Fibroblast of peridontal ligament (primary cell): ENCODE measurements around the gene INCA1.

ENCODE experiments used
- DNase-seq: peaks from one replicate; pipeline ENCODE4 v3.0.0-alpha.2; 2010; ENCODE audit errors: extremely low read depth

The INCA1 gene

DNA sequence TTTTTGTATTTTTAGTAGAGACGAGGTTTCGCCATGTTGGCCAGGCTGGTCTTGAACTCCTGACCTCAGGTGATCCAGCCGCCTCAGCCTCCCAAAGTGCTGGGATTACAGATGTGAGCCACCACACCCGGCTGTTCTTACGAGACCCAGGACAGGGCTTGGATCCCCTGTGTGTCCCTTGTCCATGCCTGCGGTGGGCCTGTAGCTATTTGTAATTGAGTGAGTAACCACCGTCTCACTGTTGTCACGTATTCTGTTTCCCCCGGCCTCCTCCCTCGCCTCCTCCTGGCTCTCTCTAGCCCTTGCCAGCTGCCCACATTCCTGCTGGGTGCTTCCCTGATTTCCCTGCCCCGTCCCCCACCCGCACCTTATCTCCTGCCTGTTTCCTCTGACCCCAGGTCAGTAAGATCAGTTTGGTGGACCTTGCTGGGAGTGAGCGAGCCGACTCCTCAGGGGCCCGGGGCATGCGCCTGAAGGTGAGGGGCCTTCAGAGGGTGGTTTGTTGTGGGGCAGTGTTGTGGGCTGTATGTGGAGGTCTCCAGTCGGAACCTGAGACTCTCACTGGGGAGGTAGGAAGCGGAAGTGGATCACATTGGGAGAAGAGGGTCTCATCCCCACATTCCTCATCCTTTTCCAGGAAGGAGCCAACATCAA lies 6.0 kb upstream of the INCA1 start:
- no peak for DNase-seq

- DNase-seq: no peak
These were observed 4.9 kb upstream of the INCA1 start for GRCh38 chr17:5002121-5002788.

DNA sequence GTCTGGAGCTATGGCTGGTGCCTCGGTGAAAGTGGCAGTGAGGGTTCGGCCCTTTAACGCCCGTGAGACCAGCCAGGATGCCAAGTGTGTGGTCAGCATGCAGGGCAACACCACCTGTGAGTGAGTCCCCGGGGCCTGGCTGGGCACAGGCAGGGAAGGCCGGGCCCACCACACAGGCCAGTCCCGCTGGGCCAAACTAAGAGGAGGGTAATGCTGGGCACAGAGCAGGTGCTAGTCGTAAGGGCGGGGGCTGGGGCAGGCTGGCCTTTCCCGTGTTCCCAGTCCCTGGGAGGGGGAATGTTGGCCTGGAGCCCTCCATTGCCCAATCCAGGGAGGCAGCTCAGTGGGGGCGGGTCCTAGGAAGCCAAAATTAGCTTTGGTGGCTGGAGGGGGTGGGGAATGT lies 2.9 kb upstream of the INCA1 start:
- peak; percentile 18 for DNase-seq

DNA sequence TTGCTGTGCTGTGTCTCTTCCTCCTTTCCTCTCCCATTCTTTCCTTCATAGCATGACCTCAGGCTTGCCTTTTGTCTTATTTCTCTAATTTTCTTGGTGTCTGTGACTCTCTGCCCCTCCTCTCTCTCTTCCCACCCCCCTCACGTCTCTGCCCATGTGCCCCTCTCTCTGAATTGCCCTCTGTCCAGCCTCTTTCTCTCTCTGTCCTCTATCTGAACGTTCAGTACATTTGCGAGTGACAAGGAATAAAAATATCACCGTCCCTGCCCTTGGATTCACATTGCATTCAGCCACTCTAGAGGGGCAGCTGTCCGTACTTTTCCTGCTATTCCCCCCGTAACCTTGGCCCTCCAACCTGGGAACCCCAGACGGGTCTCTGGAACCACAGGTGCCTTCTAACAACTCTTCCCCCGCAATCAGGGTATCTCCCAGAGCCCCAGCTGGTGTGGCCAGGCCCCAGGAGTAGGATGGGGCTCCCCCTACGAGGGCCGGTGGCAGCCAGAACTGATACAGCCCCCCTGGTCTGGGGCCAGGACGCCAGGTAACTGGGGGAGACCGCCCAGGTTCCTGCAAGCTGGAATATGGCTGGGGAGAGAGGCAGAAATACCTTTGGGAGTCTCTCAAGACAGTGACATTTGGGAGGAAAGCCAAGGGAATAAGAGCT lies 2.2 kb upstream of the INCA1 start:
- no peak for DNase-seq

DNA sequence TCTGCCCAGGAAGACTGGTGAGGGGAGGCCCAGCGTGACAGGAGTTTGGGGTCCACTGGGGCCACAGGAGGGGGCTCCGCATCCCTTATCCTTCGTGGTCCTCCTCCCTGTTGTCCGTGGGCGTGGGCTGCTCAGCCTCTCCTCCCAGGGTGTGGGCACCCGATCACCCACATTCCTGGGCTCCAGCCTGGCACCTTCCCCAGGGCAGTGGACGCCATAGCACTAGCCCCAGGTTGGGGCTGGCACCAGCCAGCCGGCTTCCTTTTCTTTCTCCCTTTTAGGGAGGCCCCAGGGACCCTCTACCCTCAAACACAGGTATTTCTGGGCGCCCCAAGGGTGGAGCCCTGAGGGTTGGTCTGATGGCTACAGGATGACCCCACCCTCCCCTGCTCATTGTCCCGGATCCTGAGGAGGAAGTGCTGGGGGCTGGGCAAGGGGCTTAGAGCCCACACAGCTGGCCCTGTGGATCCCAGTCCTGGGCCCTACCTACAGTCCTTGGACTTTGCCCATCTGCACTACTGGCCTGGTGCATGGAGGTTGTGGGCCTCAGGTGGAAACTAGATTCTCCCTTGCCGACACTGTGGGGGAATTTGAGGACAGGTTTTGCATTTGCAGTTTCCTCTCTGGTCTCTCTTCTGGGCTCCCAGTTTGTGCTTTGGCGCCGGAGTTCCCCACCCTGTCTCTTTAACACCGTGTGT lies 1.6 kb upstream of the INCA1 start:
- DNase-seq: no peak

GRCh38 chr17:4998027-4998731 lies 857 bp upstream of the INCA1 start:
- peak; percentile 3 for DNase-seq

DNA sequence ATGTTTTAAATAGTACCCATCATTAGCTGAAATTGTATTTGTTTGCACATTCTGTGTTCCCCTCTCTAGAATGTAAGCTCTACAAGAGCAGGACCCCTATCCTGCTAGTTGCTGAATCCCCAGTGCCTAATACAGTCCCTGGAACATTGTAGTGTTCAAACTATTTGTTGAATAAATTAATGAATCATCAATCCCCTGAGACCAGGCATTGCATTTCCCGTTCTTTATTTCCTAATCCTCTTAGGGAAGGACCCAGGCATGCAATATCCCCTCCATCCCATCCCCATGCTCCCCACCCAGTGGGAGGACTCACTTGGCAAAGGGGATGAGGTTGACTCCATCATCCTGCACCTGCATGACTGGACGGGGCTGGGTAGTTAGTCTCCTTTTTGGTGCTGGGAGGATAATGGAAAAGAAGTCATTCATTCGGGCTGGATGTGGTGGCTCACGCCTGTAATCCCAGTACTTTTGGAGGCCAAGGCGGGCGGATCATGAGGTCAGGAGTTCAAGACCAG lies 3.2 kb downstream of the INCA1 start:
- no peak for DNase-seq

DNA sequence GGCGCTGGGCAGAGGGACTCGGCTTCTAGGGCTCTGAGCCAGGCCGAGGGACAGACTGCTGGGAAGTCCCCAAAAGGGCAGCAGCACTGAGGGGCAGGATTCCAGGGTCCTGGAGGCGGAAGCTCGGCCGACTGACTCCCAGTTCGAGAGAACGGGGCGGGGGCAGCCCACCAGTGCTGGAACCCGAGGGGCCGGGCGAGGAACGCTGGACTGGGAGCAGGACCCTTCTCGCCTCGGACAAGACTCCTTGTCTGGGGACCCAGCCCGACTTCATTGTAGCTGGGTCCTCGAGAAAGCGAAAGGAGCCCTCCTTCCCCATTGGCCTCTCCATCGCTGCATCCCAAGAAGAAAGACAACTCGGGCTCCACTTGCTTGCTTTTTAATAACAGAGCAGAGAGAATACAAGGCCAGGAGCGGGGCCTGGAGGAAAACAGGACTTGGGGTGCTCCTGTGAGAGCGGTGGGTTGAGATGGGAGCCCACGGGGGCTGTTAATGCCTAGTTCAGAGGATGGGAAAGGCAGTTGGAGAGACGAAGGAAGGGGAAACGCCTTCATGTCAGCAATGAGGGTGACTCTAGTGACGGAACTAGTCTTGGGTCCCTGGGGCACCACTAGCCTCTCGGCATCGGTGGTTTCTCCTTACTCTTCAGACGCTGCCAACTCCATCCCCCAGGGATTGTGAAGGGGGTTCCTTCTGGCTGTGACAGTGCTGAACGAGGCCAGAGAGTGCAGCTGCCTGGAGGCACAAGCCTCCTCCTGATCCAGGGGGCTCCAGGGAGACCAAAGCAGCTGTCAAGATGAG lies 9.4 kb downstream of the INCA1 start:
- peak; percentile 30 for DNase-seq

DNA sequence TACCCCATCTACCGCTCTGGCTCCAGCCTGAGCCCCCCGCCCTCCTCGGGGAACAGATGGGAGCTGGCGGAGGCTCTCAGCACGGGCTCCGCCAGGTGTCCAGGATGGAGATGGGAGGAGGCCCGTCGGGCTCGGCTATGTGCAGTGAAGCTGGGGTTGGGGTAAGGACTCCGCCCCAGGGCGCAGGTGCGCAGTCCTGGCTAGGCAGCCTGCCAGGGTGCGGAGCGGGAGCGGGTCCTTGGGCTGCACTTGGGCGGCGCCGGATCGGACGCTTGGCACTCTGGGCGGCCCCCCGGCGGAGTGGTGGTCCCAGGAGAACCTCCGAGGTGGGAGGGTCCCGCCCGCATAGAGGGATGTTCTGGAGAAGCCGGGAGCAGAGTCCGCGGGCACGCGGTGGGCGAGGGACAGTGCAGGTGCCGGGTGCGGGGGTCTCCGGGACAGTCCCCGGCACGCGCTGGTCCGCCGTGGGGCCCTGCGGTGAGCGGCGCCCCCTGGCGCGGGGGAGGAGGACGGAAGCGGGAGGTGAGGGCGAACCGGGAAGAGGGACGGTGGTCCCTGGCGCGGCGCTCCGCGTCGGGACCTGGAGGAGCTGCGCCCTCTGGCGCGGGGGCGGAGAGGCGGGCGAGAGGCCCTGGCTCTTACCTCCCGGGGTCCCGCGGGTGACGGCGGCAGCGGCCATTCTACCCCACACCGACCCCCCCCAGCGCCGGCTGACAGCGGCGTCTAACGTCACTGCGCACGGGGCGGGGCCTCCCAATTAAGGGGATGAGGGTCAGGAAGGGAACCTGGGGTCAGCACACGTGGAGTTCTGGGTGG lies 10.2 kb downstream of the INCA1 start, which contains the start of gene CAMTA2:
Gene CAMTA2 (minus strand): TSS at position 725 of the 816 bp plus-strand sequence. CDS start 1,453 bp downstream, outside the sequence.
- peak; percentile 59 for DNase-seq

DNA sequence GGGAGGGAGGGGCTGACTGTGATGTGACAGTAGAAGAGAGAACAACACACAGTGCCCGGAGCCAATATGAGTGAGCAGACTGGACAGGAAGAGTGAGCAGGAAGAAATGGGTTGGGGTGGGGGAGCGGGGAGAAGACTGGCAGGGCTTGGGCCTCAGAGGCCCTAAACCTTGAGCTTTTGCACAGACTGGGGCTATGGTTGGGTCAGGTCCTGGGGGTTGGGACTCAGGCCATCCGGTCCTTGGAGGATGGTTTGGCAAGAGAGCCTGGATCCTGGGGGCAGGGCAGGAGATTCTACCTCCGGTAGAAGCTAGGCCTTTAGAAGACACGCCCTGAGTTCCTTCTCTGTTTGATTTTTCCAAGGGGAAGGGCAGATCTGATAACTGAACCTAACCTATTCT lies 10.9 kb downstream of the INCA1 start:
- no peak for DNase-seq

DNA sequence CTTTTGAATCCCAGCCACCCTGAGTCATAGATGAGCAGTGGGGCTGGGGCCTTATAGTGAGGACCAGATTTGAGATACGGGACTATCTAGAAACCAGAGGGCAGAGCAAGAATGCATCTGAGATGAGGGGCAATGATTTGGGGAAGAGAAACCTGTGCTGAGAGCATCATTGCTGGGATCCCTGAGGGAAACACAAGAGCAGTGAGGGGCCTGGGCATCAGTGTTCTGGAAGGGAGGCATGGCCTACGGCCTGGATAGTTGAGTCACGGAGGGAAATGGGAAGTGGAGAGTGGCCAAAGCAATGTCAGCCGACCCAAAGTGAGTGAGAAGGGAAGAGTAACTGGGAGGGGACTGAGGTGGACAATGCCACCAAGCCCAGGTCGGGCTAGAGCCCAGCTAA lies 15.0 kb downstream of the INCA1 start:
- no peak for DNase-seq

GRCh38 chr17:4980644-4981216 lies 16.6 kb downstream of the INCA1 start:
- peak; percentile 63 for DNase-seq

GRCh38 chr17:4978726-4979125 lies 18.6 kb downstream of the INCA1 start:
- DNase-seq: no peak

DNA sequence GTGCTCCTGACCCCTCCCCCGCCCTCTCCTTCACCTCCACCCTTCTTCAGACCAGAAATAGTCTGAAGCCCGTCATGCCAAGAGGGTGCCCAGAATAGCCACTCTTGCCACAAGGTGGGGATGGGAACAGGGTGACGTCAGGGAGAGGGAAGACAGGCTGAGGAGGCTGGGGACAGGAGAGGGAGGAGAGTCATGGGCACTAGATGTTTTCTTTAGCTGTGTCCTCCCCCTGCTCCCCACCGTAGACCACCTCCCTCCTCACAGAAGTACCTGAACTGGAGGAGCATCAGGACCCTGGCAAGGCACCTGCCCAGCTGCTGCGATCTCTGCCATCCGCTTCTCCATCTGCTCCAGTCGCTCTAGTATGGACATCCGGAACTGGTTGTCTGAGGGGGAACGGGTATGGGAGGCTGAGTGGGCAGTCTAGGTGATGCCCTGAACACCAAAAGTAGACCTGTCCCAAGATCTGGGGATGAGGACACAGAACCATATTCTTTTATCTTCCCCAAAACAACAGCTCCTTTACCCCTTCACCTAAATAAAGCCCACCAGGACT lies 23.1 kb downstream of the INCA1 start:
- no peak for DNase-seq

DNA sequence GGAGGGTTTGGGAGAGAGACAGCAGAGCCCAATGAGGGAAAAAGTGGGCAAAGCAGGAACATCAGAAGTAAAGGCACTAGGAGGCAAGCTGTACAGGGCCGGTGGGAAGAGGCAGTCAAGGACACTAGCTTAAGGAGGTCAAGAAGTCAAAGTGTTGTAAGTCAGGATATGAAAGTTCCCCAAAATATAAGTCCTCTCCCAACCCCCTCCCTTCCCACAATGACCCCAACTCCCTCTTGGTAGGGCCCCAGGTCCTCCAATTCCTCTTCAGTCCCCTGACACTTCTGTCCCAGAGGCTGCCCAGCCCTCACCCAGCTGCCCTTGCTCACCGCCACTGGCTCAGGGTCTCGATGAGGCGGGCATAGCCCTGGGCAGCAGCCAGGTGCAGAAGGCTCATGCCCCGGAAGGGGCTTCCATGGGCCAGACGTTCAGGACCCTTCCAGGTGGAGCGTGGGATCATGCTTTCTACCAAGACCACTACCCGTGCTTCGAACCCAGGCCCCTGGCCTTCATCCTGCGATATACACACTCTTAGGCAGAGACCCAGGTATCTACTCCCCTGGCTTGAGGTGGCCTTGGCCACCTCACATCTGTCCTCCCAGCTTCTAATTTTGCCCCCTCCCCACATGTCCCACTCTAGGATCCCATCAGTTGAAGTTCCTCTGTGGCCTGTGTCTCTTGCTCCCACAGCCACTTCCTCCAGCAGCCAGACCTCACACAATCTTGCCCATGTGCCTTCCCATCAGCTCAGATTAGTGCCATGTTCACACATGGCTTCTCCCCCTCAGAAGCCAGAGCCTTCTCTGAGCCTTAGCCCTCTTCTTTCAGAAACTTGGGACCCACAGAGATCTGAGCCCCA lies 23.8 kb downstream of the INCA1 start:
- no peak for DNase-seq

GRCh38 chr17:4972752-4973151 lies 24.6 kb downstream of the INCA1 start:
- no peak for DNase-seq

DNA sequence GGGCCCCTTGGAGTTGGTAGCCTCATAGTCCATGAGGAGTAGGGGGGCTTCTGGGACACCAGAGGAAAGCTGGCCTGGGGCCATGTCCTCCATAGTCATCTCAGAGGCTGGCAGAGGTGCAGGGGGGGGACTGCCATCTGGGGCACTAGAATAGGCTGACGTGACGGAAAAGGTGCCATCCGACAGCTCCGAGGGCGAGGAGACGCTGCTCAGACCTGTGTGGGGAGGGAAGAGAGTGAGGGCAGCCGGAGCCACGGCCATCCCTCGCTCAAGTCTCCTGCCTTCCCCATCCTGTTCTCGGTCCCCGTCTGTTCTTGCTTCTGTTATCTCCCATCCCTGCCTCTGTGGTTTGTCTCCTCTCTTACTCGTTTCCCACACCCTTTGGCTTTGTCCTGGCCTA lies 25.0 kb downstream of the INCA1 start:
- DNase-seq: no peak

GRCh38 chr17:4971826-4972225 lies 25.5 kb downstream of the INCA1 start:
- no peak for DNase-seq
